Tibial nerve (tissue), 4 donors: ENCODE data around the gene LRP1. TPM values are rescaled to one million over a fixed set of nuclear protein-coding genes. Genes with fewer than 3 reads are reported as not detected.

Experiments
- DNase-seq, 2 donors: peaks; one replicate each; pipeline ENCODE4 v3.0.0-alpha.2; 2019; ENCODE audit warnings: low spot score in 2 of 2
- H3K27ac ChIP-seq, 4 donors: fragments of 200-600 bp; sonication (generic) in 3 of 4; one replicate each; pipeline ENCODE4 v1.5.1; 2017 to 2019; ENCODE audit warnings: mild to moderate bottlenecking in 1 of 4
- H3K27me3 ChIP-seq, 2 donors: fragments of 200-600 bp; sonication (generic) in 1 of 2; one replicate each; pipeline versions ENCODE4 v1.5.1 to v1.6.0; 2017 to 2019
- H3K36me3 ChIP-seq, 3 donors: fragments of 200-600 bp; sonication (generic); one replicate each; pipeline ENCODE4 v1.5.1; 2018 to 2019
- H3K4me1 ChIP-seq, 4 donors: fragments of 200-600 bp; sonication (generic) in 3 of 4; one replicate each; pipeline ENCODE4 v1.5.1; 2017 to 2019
- H3K4me3 ChIP-seq, 4 donors: fragments of 200-600 bp; sonication (generic) in 3 of 4; one replicate each; pipeline ENCODE4 v1.5.1; 2017 to 2019; ENCODE audit warnings: mild to moderate bottlenecking in 1 of 4, moderate library complexity in 1 of 4
- H3K9me3 ChIP-seq, 4 donors: fragments of 200-600 bp; sonication (generic) in 3 of 4; one replicate each; pipeline ENCODE4 v1.5.1; 2017 to 2019
- EP300 ChIP-seq, 2 donors: sonication (generic); formaldehyde crosslinking; IDR thresholded peaks; one replicate each; pipeline ENCODE4 v1.6.1; 2017; ENCODE audit warnings: antibody characterized with exemption in 2 of 2, mild to moderate bottlenecking in 1 of 2
- POLR2A ChIP-seq, 2 donors: fragments of 450-650 bp; IDR thresholded peaks; one replicate each; pipeline ENCODE4 v1.6.1; 2017; ENCODE audit warnings: antibody characterized with exemption in 2 of 2, mild to moderate bottlenecking in 2 of 2, moderate library complexity in 2 of 2
- WGBS, 2 donors: methylation state at CpG; one replicate each; pipeline ENCODE4 v1.1.5; 2018; 5-methylcytosine and 5-hydroxymethylcytosine counted together
- total RNA-seq, 4 donors: library from RNA; depleted of rRNA; stranded (reverse); fragments of >200 nt; gene quantifications; one replicate each; pipeline ENCODE4 v1.1.0, GENCODE V29; 2016
- TF ChIP-seq, protein P1 (sequence below), 5 experiments: fragments of 200-600 bp in 3 of 5; fragments of 450-650 bp in 2 of 5; sonication (generic) in 3 of 5; IDR thresholded peaks; one replicate each; pipeline ENCODE4 v1.5.1; 2016 to 2019; ENCODE audit warnings: antibody characterized with exemption in 5 of 5, mild to moderate bottlenecking in 3 of 5, moderate library complexity in 2 of 5

The LRP1 gene
- total RNA-seq, 4 donors from 2014 or later: 410 to 653 (median 527) TPM

DNA sequence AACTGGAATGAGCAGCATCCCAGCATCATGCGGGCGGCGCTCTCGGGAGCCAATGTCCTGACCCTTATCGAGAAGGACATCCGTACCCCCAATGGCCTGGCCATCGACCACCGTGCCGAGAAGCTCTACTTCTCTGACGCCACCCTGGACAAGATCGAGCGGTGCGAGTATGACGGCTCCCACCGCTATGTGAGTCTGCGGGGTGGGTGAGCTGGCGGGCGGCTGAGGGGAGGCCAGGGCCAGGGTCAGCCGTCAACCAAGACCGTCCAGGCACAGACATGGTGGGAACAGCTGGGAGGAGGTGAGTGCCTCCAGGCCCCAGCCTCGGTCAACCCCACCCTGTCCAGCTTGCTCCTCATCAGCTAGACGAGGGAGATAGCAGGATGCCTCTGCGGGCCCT, 62.5 kb downstream of the LRP1 start:
- H3K4me3 ChIP-seq: no peak overlapping the region
- no peak for TF ChIP-seq POLR2A (IDR thresholded peaks at IDR 0.05)
- TF ChIP-seq, protein P1, sequence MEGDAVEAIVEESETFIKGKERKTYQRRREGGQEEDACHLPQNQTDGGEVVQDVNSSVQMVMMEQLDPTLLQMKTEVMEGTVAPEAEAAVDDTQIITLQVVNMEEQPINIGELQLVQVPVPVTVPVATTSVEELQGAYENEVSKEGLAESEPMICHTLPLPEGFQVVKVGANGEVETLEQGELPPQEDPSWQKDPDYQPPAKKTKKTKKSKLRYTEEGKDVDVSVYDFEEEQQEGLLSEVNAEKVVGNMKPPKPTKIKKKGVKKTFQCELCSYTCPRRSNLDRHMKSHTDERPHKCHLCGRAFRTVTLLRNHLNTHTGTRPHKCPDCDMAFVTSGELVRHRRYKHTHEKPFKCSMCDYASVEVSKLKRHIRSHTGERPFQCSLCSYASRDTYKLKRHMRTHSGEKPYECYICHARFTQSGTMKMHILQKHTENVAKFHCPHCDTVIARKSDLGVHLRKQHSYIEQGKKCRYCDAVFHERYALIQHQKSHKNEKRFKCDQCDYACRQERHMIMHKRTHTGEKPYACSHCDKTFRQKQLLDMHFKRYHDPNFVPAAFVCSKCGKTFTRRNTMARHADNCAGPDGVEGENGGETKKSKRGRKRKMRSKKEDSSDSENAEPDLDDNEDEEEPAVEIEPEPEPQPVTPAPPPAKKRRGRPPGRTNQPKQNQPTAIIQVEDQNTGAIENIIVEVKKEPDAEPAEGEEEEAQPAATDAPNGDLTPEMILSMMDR (IDR thresholded peaks at IDR 0.05): no peak
- no peaks in the 10 kb centered on the region for H3K9me3 ChIP-seq
- WGBS, 2 donors: 87 to 90% methylated on average over 18 to 23 of the region's 23 CpGs
- no peak overlapping the region for H3K27ac ChIP-seq
- H3K4me1 ChIP-seq: peaks cover 0 to 6% (median 0%) of the 10 kb centered on the region in 4 donors
- H3K36me3 ChIP-seq: peaks cover 4 to 100% (median 21%) of the 10 kb centered on the region in 3 donors
- H3K27me3 ChIP-seq: no peaks in the 10 kb centered on the region
- DNase-seq: no peak

DNA sequence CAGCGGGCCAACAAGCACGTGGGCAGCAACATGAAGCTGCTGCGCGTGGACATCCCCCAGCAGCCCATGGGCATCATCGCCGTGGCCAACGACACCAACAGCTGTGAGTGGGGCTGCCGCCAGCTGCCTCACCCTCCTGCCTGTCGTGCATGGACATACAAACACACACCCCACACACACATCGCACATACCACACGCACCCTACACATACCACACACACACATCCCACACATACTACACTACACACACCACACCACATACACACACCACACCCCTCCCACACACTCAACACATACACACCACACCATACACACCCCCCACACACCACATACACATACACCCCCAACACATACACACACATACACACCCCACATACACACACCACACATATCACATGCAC, 63.1 kb downstream of the LRP1 start:
- no peak for DNase-seq
- Histone ChIP-seq H3K27me3 (no peaks in the 10 kb centered on the region), H3K9me3 (no peaks in the 10 kb centered on the region), H3K4me3 (no peak overlapping the region), H3K4me1 (peaks cover 0 to 6% (median 0%) of the 10 kb centered on the region in 4 donors), H3K36me3 (peaks cover 4 to 100% (median 20%) of the 10 kb centered on the region in 3 donors), H3K27ac (no peak overlapping the region)
- TF ChIP-seq EP300 (IDR thresholded peaks at IDR 0.05): no peak
- WGBS, 2 donors: 74 to 81% methylated on average over 11 of the region's 11 CpGs

DNA sequence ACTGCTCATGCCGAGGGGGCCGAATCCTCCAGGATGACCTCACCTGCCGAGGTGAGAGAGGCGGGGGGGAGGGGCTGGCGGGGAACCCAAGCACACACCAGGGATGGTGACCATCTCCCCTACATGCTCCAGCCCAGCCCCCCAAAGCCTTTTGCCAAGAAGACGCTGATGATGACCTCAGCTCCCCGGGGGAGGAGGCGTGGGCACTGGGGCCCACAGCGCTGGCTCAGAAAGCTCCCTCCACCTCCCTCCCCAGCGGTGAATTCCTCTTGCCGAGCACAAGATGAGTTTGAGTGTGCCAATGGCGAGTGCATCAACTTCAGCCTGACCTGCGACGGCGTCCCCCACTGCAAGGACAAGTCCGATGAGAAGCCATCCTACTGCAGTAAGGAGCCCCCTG, 64.6 kb downstream of the LRP1 start:
- Histone ChIP-seq H3K27ac (no peak overlapping the region), H3K4me1 (no peaks in the 10 kb centered on the region), H3K4me3 (no peak overlapping the region), H3K27me3 (no peaks in the 10 kb centered on the region), H3K9me3 (no peaks in the 10 kb centered on the region), H3K36me3 (peaks cover 4 to 100% (median 19%) of the 10 kb centered on the region in 3 donors)
- TF ChIP-seq POLR2A (IDR thresholded peaks at IDR 0.05) (no peak), EP300 (IDR thresholded peaks at IDR 0.05) (no peak)
- TF ChIP-seq, protein P1 (IDR thresholded peaks at IDR 0.05): no peak
- 69 to 76% methylated on average over 11 of the region's 16 CpGs for WGBS, 2 donors
- no peak for DNase-seq

DNA sequence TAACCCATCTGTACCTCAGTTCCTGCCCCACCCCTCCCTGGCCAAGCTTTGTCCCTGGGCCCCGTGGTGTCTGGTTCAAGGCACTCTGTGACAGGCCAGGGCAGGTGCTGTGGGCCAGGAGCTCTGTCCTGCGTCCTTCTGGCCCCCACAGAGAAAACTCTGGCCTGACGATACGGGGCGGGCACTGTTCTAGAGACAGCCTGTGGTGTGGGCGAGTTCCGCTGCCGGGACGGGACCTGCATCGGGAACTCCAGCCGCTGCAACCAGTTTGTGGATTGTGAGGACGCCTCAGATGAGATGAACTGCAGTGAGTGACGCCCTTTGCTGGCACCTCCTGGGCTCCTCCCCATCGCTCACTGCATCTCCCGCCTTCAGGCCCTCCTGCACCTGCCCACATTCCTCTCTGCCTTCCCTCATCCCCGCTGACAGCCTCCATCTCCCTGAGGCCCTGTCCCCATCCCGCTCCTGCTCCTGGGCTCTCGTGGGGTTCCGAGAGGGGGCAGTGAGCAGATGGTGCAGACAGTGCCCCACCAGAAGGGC, 65.5 kb downstream of the LRP1 start:
- Histone ChIP-seq H3K27me3 (no peaks in the 10 kb centered on the region), H3K9me3 (no peaks in the 10 kb centered on the region), H3K36me3 (peaks cover 4 to 100% (median 26%) of the 10 kb centered on the region in 3 donors), H3K27ac (no peak overlapping the region), H3K4me3 (no peak overlapping the region), H3K4me1 (no peaks in the 10 kb centered on the region)
- TF ChIP-seq POLR2A (IDR thresholded peaks at IDR 0.05): no peak
- no peak for TF ChIP-seq EP300 (IDR thresholded peaks at IDR 0.05)
- TF ChIP-seq, protein P1 (IDR thresholded peaks at IDR 0.05): no peak
- 83 to 86% methylated on average over 7 to 18 of the region's 19 CpGs for WGBS, 2 donors
- no peak for DNase-seq

DNA sequence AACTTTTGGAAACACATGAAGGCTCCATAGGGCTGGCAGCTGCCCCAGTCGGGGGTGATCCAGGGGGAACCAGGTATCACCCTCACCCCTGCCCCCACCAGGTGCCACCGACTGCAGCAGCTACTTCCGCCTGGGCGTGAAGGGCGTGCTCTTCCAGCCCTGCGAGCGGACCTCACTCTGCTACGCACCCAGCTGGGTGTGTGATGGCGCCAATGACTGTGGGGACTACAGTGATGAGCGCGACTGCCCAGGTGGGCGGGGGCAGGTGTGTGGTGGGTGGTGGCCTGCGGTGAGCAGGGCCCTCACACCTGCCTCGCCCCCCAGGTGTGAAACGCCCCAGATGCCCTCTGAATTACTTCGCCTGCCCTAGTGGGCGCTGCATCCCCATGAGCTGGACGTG, 66.0 kb downstream of the LRP1 start:
- no peak for DNase-seq
- no peak for TF ChIP-seq EP300 (IDR thresholded peaks at IDR 0.05)
- TF ChIP-seq, protein P1 (IDR thresholded peaks at IDR 0.05): no peak
- no peak for TF ChIP-seq POLR2A (IDR thresholded peaks at IDR 0.05)
- Histone ChIP-seq H3K9me3 (no peaks in the 10 kb centered on the region), H3K36me3 (peaks cover 1 to 100% (median 26%) of the 10 kb centered on the region in 3 donors), H3K27ac (no peak overlapping the region), H3K4me3 (no peak overlapping the region), H3K4me1 (no peaks in the 10 kb centered on the region), H3K27me3 (no peaks in the 10 kb centered on the region)
- WGBS, 2 donors: 92 to 93% methylated on average over 15 to 16 of the region's 18 CpGs
